Measurements from ENCODE around the gene FOCAD.
A peak's percentile ranks its signal among the peaks of the same experiment; 100 is the strongest.
"Not testable (repeated sequence)": the region's sequence is repeated elsewhere in the genome, so short reads cannot be mapped to it uniquely, and the experiment has no call there.

The FOCAD gene, protein sequence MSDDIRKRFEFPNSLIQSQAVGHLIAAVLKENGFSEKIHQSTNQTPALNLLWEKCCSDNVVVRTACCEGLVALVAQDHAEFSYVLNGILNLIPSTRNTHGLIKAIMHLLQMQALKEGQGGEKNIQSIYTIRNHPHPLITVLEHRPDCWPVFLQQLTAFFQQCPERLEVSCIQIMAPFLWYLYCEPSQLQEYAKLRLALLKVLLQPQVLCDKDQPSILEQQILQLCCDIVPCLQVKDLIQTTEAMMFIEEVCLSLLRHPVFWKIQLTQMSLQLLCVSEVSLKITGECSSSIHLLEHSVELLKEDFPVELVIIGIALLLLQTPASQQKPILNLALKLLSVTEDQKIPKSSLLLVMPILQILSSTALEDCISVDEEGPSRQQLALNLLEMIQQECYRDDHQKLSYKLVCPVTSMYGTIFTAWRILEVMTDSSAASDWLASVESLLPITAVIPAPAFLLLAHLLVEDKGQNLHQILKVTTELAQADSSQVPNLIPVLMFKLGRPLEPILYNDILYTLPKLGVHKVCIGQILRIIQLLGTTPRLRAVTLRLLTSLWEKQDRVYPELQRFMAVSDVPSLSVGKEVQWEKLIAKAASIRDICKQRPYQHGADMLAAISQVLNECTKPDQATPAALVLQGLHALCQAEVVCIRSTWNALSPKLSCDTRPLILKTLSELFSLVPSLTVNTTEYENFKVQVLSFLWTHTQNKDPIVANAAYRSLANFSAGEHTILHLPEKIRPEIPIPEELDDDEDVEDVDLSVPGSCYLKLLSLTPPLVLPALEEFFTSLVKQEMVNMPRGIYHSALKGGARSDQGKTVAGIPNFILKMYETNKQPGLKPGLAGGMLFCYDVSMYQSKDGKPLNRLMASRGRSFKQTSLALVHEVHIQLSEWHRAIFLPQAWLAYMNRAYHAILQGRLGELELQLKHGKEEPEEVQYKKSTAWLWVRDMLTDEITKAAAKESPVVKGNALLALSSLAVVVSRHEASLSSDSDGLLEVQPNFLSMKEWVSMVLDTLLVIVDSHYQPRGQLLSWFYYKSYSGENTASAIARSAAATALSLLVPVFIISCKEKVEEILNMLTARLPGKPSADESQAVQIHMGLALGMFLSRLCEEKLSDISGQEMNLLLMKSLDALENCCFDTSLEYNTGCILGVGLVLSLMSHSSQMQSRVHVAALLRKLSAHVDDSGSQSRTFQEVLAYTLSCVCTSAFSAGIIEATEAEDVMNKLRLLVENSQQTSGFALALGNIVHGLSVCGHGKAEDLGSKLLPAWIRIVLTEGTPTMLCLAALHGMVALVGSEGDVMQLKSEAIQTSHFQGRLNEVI (N-terminal part only)

DNA sequence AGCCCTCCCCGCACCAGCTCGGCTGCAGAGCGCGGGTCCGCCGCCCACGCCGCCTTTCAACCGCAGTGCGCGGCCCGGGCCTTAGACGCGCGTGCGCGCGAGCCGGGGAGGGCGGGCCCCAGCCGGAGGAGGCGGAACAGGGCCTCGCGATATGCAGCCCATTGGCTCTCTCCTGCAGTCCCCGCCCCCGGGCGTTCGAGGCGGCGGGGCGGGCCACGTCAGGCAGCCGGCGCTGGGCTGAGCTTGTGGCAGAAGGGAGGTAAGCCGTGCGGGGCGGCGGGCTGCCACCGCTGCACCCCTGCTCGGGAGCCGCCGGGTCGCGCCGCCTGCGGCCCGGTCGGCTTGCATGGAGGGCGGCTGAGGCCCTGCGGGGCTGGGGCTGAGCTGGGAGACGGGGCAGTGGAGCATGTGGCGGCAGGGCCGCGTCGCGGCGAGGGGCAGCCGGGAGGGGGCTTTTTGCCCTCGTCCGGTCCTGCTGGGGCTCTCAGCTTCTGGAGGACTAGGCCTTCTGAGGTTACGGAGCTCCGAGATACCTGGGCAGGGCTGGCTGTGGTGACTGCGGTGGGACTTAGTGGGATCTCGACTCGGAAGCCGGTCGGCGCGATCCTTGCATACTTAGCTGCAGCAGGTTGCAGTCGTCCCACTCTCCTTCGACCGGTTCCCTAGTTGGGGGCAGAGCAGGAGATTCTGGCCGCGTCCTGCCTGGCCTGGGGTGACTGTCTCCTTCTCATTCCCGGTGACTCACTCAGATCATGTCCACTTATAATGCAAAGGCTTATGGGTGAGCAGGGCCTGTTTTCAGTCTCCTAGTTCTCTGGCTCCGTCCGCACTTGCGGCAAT is at the start of gene FOCAD:
TSS of gene FOCAD (plus strand) at position 225 of the 840 bp plus-strand sequence. CDS start 31,095 bp downstream, outside the sequence.
- peak; percentile 94 for DNase-seq (ENCODE audit: low read depth)

DNA sequence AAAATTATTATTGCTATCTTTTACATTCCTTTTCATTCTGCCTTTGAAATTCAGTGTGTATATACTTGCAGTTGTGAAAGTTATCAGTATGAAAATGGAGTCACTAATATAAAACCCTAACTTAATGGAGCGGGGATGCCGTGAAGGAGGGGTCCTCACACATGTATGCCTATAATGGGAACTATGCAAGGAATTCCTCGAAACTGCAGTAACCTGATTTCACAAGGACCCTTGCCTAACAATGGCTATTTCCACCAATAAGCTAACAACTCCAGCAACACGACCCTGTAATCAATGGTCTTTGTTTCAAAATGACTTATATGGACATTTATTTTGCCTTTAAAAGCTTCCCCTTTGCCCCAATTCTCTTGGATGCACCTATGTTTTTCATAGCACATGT is 49.2 kb upstream of the FOCAD start:
- no peak for DNase-seq (ENCODE audit: low read depth)

DNA sequence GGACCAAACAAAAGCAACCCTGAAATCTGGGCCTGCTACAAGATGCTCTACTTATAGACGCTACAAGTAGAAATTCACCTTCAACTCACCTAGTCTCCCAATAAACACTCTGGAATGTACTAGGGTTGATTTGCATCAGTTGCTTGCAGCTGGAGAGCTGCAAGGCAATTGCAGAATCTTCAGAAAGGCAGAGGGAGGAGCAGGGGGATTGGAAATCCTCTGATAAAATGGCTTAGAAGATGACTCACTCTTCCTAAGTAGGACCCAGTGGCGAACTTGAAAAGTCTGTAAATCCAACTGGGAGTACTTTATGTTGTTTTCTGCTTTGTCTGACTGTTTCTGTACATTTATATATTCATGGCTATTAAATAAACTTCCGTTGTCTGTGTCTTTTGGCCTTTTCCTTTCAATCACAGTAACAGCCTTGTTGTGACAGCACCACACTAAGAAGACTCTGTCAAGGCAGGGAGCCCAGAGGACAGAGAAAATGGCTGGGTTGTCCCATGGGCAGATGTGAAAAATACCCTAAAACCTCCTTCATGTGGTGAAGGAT is 47.1 kb upstream of the FOCAD start:
- no peak for DNase-seq (ENCODE audit: low read depth)

DNA sequence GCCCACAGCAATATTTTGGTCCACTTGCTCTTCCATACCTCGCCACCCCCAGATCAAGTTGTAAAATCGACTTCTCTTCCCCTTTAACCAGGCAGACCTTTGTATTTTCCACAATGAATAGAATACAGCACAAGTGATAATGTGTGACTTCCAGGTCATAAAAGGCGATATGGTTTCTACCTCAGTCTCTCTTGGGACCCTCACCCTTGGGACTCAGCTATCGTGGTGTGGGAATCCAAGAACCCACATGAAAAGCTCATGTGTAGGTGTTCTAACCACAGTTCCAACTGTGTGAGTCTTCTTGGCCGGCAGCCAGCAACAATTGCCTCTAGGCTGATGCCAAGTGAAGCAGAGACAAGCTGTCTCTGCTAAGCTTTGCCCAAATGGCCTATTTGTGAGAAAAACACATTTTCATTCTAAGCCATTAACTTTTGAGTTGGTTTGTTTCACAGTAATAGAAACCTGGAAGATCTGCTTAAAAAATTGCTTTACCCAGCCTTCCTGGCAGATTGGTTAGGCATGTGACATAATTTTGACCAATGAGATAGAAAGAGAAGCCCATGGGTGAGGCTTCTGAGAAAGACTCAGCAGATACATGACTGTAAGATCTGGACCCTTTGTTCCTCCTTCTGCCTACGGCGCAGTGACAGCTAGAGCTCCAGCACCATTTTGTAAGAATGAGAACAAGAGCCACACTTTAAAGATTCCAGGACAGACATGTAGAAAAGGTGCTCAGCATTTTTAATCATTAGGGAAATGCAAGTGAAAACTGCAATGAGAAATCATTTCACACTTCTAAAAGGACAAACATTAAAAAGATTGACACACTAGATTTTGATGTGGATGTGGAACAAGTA is 43.5 kb upstream of the FOCAD start:
- peak; percentile 33 for DNase-seq (ENCODE audit: low read depth)

DNA sequence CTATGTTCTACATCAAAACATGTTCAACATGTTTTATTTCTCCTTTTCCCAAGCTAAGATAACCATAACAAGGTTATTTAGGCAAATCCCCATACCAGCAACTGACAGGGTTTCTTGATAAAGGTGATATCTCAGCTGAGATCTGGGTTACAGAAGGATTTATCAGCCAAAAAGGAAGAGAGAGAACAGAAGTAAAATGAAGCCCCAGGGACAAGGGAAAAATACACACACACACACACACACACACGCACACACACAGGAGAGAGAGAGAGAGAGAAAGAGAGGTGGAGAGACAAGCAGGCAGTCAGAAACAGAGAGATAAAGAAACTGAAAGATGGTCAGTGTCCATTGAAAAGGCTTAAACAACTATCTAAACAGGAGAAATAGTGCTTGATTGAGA is 42.0 kb upstream of the FOCAD start:
- no peak for DNase-seq (ENCODE audit: low read depth)

DNA sequence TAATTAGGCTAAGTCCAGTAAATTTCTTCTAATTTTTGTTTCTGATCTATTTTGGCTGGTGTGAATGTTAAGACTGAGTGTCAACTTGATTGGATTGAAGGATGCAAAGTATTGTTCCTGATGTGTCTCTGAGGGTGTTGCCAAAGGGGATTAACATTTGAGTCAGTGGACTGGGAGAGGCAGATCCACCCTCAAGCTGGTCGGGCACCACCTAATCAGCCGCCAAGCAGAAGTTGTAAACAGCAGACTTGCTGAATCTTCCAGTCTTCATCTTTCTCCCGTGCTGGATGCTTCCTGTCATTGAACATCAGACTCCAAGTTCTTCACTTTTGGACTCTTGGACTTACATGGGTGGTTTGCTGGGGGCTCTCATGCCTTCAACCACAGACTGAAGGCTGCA is 40.4 kb upstream of the FOCAD start:
- no peak for DNase-seq (ENCODE audit: low read depth)

DNA sequence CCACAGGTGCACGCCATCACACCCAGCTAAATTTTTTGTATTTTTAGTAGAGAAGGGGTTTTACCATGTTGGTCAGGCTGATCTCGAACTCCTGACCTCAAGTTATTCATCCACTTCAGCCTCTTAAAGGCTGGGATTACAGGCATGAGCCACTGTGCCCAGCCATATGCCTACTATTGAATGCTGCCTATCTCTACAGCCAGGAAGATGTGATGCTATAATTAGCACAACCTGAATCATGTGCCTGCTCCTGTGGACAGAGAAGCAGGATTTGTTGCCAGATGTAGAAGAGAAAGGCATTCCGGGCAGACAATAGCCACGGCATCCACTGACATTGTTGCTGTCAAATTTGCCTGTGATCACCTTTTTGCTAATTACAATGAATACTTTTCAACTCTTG is 37.4 kb upstream of the FOCAD start:
- DNase-seq (ENCODE audit: low read depth): no peak

DNA sequence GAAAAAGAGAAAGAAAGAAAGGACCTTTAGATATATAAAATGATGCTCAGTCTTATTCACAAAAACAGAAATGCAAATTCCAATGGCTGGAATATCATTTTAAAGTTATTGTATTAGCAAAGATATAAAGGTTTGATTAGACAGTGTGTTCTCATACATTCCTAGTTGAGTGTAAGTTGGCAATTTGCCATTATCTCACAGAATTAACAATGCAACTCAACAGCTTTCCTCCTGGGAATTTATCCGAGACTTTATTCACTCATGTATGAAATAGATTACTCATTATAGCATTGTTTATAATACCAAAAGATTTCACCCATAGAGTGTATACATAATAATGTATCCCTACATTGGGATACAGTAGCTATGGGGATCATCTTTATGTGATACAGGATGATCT is 34.7 kb upstream of the FOCAD start:
- no peak for DNase-seq (ENCODE audit: low read depth)

DNA sequence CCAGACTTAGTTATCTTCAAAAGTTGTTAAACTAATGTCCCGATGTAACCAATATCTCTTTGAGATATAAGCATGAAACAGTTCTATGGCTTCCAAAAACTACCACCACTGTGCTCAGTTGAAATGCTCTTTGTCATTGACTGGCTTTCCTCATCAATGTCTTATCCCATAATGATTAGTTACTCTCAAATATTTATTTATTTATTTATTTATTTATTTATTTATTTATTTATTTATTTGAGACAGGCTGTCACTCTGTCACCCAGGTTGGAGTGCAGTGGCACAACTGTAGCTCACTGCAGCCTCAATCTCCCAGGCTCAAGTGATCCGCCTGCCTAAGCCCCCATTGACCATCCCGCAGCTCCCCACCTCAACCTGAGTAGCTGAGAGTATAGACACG is 33.7 kb upstream of the FOCAD start:
- no peak for DNase-seq (ENCODE audit: low read depth)

DNA sequence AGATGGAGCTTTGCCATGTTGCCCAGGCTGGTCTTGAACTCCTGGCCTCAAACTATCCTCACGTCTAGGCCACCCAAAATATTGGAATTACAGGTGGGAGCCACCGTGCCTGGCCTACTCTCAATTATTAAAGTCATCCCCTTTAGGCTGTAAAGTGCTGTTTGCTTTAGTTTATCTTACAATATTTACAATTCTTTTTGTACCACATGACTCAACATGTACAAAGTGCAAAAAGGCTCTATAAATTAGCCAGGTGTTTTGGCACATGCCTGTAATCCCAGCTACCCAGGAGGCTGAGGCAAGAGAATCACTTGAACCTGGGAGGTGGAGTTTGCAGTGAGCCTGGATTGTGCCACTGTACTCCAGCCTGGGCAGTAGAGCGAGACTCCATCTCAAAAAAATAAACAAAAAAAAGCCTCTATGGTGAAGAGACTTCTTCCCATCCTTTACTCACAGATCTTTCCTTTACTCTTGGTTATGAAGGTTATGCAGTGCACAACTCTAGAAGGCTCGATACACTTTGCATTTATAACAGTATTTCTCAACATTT is 33.2 kb upstream of the FOCAD start:
- no peak for DNase-seq (ENCODE audit: low read depth)

DNA sequence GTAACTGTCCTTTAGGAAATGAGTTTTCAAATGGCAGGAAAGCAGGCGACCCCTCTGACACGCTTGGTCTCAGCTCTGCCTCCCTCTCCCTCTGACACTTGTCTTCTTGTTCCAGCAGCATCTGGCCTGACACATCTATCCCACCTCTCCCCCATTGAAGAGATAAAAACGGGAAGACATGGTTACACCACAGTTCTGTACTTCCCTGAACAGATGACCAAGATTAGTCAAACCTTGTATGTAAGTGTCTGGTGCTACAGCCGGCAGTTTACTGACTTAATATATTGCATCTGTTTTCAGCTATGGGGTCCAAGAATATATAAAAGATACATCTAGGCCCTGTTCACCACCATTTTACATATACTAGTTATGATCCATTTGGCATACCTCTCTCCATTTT is 32.1 kb upstream of the FOCAD start:
- DNase-seq (ENCODE audit: low read depth): no peak

DNA sequence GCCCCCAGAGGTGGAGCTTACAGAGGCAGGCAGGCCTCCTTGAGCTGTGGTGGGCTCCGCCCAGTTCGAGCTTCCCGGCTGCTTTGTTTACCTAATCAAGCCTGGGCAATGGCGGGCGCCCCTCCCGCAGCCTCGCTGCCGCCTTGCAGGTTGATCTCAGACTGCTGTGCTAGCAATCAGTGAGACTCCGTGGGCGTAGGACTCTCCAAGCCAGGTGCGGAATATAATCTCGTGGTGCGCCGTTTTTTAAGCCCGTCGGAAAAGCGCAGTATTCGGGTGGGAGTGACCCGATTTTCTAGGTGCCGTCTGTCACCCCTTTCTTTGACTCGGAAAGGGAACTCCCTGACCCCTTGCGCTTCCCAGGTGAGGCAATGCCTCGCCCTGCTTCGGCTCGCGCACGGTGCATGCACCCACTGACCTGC is 25.8 kb upstream of the FOCAD start:
- not testable (repeated sequence) for DNase-seq (ENCODE audit: low read depth)

DNA sequence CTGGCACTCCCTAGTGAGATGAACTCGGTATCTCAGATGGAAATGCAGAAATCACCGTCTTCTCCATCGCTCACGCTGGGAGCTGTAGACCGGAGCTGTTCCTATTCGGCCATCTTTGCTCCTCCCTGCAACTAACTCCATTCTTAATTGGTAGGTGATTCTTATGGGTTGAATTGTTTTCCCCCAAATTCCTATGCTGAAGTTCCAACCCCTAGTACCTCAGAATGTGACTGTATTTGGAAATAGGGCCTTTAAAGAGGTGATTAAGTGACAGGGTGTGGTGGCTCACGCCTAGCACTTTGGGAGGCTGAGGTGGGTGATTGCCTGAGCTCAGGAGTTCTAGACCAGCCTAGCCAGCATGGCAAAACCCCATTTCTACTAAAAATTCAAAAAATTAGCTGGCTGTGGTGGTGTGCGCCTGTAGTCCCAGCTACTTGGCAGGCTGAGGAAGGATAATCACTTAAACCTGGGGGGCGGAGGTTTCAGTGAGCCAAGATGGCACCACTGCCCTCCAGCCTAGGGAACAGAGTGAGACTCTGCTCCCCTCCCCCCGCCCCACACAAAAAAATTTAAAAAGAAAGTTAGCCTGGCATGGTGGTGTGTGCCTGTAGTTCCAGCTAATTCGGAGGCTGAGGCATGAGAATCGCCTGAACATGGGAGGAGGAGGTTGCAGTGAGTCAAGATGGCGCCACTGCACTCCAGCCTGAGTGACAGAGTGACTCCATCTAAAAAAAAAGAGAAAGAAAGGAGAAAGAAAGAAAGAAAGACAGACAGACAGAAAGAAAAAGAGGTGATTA is 25.2 kb upstream of the FOCAD start:
- no peak for DNase-seq (ENCODE audit: low read depth)

DNA sequence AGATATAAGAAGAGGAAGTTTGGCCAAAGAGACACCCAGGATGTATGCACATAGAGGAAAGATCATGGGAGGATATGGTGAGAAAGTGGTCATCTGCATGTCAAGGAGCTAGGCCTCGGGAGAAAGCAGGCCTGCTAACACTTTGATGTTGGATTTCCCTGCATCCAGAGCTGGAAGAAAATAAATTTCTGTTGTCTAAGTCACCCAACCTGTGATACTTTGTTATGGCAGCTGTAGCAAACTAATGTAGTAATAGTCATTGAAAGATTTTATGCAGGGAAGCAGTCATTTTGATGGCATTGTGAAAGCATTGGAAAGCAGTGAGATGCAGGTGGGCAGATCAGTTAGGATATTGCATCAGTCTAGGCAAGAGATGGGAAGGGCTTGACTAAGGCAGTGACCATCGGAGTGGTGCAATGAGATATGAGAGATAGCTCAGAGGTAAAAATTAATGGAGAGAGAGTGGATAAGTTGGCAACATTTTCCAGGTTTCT is 24.5 kb upstream of the FOCAD start:
- no peak for DNase-seq (ENCODE audit: low read depth)

DNA sequence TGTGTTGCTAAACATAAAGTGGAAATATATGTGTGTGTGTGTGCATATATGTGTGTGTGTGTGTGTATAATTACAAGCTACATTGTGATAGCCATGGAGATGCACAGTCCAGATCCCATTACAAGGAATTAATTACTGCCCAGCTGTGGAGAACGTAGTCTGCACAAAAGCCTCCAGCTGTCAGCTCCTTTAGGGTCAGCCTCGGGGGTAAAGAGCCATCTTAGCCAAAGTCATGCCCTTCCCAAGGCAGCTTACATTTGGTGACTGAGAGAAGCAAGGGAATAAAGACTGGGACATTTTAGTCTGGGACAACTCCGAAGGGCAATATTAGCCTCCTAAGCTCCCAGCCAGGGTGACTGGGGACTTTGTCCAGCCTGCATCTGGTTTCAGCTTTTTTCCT is 21.9 kb upstream of the FOCAD start:
- no peak for DNase-seq (ENCODE audit: low read depth)

DNA sequence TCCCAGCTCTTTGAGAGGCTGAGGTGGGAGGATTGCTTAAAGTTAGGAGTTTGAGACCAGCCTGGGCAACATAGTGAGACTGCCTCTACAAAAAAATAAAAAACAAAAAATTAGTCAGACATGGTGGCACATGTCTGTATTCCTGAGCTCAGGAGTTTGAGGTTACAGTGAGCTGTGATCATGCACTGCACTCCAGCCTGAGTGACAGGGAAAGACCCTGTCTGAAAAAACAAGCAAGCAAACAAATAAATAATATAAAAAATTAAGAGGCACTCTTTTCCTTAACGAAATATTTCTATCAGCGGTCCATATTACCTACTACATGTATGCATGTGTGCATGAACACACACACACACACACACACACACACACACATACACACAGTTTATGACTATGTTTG is 20.9 kb upstream of the FOCAD start:
- DNase-seq (ENCODE audit: low read depth): no peak

DNA sequence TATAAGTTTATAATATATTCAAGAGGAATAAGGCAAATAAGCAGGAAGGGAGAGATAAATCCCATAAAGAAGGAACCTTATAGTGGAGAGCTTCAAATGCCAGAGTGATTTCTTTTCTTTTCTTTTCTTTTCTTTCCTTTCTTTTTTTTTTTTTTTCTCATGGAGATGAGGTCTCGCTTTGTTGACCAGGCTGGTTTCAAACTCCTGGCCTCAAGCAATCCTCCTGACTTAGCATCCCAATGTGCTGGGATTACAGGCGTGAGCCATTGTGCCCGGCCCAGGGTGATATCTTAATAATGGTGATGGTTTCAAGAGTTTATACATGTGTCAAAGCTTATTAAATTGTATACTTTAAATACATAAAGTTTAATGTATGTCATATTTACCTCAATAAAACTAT is 19.6 kb upstream of the FOCAD start:
- no peak for DNase-seq (ENCODE audit: low read depth)

DNA sequence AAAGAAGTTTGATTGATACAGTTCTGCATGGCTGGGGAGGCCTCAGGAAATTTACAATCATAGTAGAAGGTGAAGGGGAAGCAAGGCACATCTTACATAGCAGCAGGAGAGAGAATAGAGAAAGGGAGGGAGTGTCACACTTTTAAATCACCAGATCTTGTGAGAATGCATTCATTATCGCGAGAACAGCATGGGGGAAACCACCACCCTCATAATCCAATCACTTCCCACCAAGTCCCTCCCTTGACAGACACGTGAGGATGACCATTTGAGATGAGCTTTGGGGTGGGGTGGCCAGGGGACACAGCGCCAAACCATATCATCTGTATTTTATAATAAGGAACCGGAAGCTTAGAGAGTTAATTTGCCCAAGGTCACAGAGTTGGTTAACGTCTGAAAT is 13.7 kb upstream of the FOCAD start:
- DNase-seq (ENCODE audit: low read depth): no peak

DNA sequence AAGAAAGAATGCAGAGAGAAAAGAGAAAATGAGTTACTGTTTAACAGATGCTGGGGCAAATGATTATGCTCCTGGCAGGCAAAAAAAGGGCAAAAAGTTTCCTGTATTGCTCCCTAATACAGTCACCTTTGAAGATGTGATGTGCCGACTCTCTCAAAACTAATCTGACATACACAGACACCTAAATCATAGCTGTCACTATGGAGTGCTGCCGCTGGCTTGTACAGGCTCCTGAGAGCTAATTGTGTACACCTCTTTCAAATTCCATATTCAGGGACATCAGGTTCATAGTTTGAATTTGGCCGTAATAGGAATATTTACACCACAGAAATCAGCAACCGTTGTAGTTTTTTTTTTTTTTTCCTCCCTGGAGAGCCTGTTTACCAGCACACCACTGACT is 12.4 kb upstream of the FOCAD start:
- no peak for DNase-seq (ENCODE audit: low read depth)

Data from EH (cell line).